HepG2 (cell line): Measurements from ENCODE around the gene NAMPT. TPM values are rescaled to one million over a fixed set of nuclear protein-coding genes. Genes with fewer than 3 reads are reported as not detected.
A peak's percentile ranks its signal among the peaks of the same experiment; 100 is the strongest.

Source experiments
- CC2D1A ChIP-seq: sonication (generic); formaldehyde crosslinking; IDR thresholded peaks from 2 replicates; pipeline ENCODE4 v1.8.1; 2023; ENCODE audit warnings: mild to moderate bottlenecking, missing genetic modification reagents
- CHD2 ChIP-seq: IDR thresholded peaks from 2 replicates; pipeline ENCODE4 v1.6.1; 2011; ENCODE audit warnings: low read depth, low read length, improper control_type of control experiment
- JUND ChIP-seq: sonication (generic); formaldehyde crosslinking; IDR thresholded peaks from 2 replicates; pipeline ENCODE4 v1.8.0; 2022; ENCODE audit warnings: mild to moderate bottlenecking, missing genetic modification reagents
- MAF1 ChIP-seq: sonication (generic); formaldehyde crosslinking; IDR thresholded peaks from 2 replicates; pipeline ENCODE4 v1.5.0; 2020; ENCODE audit warnings: missing genetic modification reagents, borderline replicate concordance
- PTBP1 ChIP-seq: fragments of 200-400 bp; formaldehyde crosslinking; IDR thresholded peaks from 2 replicates; pipeline ENCODE4 v1.6.1; 2018; ENCODE audit warnings: low read length, low read depth; ENCODE audit not compliant: poor library complexity, severe bottlenecking
- SRSF4 ChIP-seq: fragments of 200-400 bp; formaldehyde crosslinking; IDR thresholded peaks from one replicate; pipeline ENCODE4 v1.6.1; 2018; ENCODE audit warnings: mild to moderate bottlenecking, low read depth, low read length, moderate library complexity; ENCODE audit not compliant: poor library complexity, severe bottlenecking
- TBP ChIP-seq: sonication (generic); formaldehyde crosslinking; IDR thresholded peaks from 2 replicates; pipeline ENCODE4 v1.5.0; 2020; ENCODE audit warnings: missing genetic modification reagents
- THYN1 ChIP-seq: sonication (generic); formaldehyde crosslinking; IDR thresholded peaks from 2 replicates; pipeline ENCODE4 v1.8.1; 2023; ENCODE audit warnings: low read depth, mild to moderate bottlenecking, moderate library complexity, missing genetic modification reagents, borderline replicate concordance
- YEATS2 ChIP-seq: sonication (generic); formaldehyde crosslinking; IDR thresholded peaks from 2 replicates; pipeline ENCODE4 v1.4.0; 2020; ENCODE audit warnings: missing genetic modification reagents, borderline replicate concordance
- ZIK1 ChIP-seq: sonication (generic); formaldehyde crosslinking; IDR thresholded peaks from 2 replicates; pipeline ENCODE4 v1.5.0; 2020; ENCODE audit warnings: mild to moderate bottlenecking, low read depth, missing genetic modification reagents, borderline replicate concordance
- ZNF138 ChIP-seq: sonication (generic); formaldehyde crosslinking; IDR thresholded peaks from 2 replicates; pipeline ENCODE4 v1.5.0; 2020; ENCODE audit warnings: mild to moderate bottlenecking, low read depth, missing genetic modification reagents
- ZNF207 ChIP-seq: fragments of 450-650 bp; IDR thresholded peaks from 2 replicates; pipeline ENCODE4 v1.6.1; 2016; ENCODE audit warnings: antibody characterized with exemption, borderline replicate concordance
- ZNF333 ChIP-seq: sonication (generic); formaldehyde crosslinking; IDR thresholded peaks from 2 replicates; pipeline ENCODE4 v1.4.0; 2020; ENCODE audit warnings: mild to moderate bottlenecking, missing genetic modification reagents, borderline replicate concordance
- ZNF354B ChIP-seq: sonication (generic); formaldehyde crosslinking; IDR thresholded peaks from 2 replicates; pipeline ENCODE4 v1.8.0; 2022; ENCODE audit warnings: mild to moderate bottlenecking, missing genetic modification reagents
- ZNF367 ChIP-seq: sonication (generic); formaldehyde crosslinking; IDR thresholded peaks from 2 replicates; pipeline ENCODE4 v1.4.0; 2020; ENCODE audit warnings: missing genetic modification reagents, borderline replicate concordance
- ZNF562 ChIP-seq: sonication (generic); formaldehyde crosslinking; IDR thresholded peaks from 2 replicates; pipeline ENCODE4 v1.8.0; 2022; ENCODE audit warnings: missing genetic modification reagents, borderline replicate concordance
- ZNF776 ChIP-seq: sonication (generic); formaldehyde crosslinking; IDR thresholded peaks from 2 replicates; pipeline ENCODE4 v1.4.0; 2020; ENCODE audit warnings: mild to moderate bottlenecking, missing genetic modification reagents
- ZNF839 ChIP-seq: sonication (generic); formaldehyde crosslinking; IDR thresholded peaks from 2 replicates; pipeline ENCODE4 v1.4.0; 2020; ENCODE audit warnings: missing genetic modification reagents, mild to moderate bottlenecking, borderline replicate concordance
- polyA plus RNA-seq, 8 experiments: library from polyadenylated mRNA; depleted of rRNA in 3 of 8; stranded (reverse) in 7 of 8; unstranded in 1 of 8; fragments of >200 nt; fragmentation: Illumina TruSeq in 4 of 8; extraction: Trizol in 4 of 8; gene quantifications; 2 replicates each; pipeline versions ENCODE4 v1.2.1 to v1.2.3, GENCODE V29; 2011 to 2016; ENCODE audit warnings: low read depth in 4 of 8, missing spikeins in 1 of 8, mixed read lengths in 1 of 8; ENCODE audit not compliant: insufficient read depth in 1 of 8
- total RNA-seq, 5 experiments: library from RNA; depleted of rRNA; stranded (reverse); fragments of >200 nt; fragmentation: Illumina TruSeq; extraction: Trizol; gene quantifications; 2 replicates each; pipeline ENCODE4 v1.2.3, GENCODE V29; 2016; ENCODE audit warnings: low read depth in 1 of 5
- TF ChIP-seq, protein P1 (sequence below): sonication (generic); formaldehyde crosslinking; IDR thresholded peaks from 2 replicates; pipeline ENCODE4 v1.5.1; 2020; ENCODE audit warnings: mild to moderate bottlenecking, missing genetic modification reagents, moderate library complexity
- TF ChIP-seq, protein P2 (sequence below): sonication (generic); formaldehyde crosslinking; IDR thresholded peaks from 2 replicates; pipeline ENCODE4 v1.4.0; 2020; ENCODE audit warnings: missing genetic modification reagents
- TF ChIP-seq, protein P3 (sequence below): sonication (generic); formaldehyde crosslinking; conservative IDR thresholded peaks from 2 replicates; pipeline ENCODE4 v1.4.0; 2020; ENCODE audit warnings: missing genetic modification reagents
- TF ChIP-seq, protein P4 (sequence below): sonication (generic); formaldehyde crosslinking; conservative IDR thresholded peaks from 2 replicates; pipeline ENCODE4 v1.5.0; 2020; ENCODE audit warnings: missing genetic modification reagents

Gene NAMPT
- total and polyA plus RNA-seq, 2 of the 13 experiments (the other 11 are each of a cell fraction or from before 2014, with no cell fraction given) = 15.8 to 67.7 TPM

DNA sequence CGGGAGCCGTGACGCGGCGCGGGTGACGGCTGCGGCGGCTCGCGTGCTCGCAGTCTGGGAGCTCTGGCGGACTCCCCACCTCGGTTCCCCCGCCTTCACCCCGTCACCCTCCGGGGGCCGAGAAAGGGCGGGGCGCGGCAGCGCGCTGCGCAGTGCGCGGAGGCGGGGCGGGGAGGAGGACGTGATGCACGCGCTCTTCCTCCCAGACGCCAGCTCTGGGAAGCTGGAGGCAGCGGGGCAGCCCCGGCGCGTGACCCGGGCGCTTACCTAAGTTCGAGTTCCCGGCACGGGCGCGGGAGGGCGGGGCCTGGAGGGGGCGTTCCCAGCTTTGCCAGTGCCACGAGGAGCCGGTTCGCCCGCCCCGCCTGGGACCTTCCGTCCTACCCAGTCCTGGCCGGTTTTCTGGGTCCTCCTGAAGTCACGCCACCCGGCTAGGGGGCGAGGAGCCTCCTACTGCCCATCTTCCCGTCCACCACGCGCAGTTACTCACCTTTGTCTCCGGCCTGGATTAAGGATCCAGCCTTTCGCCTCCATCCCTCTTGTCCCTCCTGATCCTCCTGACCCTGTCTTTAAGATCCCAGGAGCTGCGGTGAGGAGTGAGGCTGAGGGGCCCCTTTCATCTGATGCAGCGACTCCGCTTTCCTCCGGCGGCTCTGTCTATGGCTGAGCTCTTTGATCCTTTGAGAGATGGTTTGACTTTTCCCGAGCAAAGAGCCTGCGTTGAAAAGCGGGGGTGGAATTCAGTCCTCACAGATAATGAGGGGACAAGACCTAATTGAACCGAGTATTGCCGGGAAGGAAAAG is 470 bp upstream of the NAMPT start (continued):
- TF ChIP-seq, protein P1, sequence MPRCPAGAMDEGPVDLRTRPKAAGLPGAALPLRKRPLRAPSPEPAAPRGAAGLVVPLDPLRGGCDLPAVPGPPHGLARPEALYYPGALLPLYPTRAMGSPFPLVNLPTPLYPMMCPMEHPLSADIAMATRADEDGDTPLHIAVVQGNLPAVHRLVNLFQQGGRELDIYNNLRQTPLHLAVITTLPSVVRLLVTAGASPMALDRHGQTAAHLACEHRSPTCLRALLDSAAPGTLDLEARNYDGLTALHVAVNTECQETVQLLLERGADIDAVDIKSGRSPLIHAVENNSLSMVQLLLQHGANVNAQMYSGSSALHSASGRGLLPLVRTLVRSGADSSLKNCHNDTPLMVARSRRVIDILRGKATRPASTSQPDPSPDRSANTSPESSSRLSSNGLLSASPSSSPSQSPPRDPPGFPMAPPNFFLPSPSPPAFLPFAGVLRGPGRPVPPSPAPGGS (CRISPR knock-in tag) = peak; percentile 97; the same call in 1 of the 2 replicates
- TF ChIP-seq, protein P2, sequence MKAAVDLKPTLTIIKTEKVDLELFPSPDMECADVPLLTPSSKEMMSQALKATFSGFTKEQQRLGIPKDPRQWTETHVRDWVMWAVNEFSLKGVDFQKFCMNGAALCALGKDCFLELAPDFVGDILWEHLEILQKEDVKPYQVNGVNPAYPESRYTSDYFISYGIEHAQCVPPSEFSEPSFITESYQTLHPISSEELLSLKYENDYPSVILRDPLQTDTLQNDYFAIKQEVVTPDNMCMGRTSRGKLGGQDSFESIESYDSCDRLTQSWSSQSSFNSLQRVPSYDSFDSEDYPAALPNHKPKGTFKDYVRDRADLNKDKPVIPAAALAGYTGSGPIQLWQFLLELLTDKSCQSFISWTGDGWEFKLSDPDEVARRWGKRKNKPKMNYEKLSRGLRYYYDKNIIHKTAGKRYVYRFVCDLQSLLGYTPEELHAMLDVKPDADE (CRISPR knock-in tag) = no peak
- TF ChIP-seq CC2D1A (CRISPR knock-in tag) = no peak
- no peak for TF ChIP-seq ZNF839 (CRISPR knock-in tag)
- no peak for TF ChIP-seq ZNF562
- no peak for TF ChIP-seq ZNF776 (CRISPR knock-in tag)
- TF ChIP-seq, protein P3, sequence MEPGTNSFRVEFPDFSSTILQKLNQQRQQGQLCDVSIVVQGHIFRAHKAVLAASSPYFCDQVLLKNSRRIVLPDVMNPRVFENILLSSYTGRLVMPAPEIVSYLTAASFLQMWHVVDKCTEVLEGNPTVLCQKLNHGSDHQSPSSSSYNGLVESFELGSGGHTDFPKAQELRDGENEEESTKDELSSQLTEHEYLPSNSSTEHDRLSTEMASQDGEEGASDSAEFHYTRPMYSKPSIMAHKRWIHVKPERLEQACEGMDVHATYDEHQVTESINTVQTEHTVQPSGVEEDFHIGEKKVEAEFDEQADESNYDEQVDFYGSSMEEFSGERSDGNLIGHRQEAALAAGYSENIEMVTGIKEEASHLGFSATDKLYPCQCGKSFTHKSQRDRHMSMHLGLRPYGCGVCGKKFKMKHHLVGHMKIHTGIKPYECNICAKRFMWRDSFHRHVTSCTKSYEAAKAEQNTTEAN (CRISPR knock-in tag) = peak; percentile 70
- no peak for TF ChIP-seq ZNF354B (CRISPR knock-in tag)
- no peak for TF ChIP-seq MAF1 (CRISPR knock-in tag)
- no peak for TF ChIP-seq JUND (CRISPR knock-in tag)
- TF ChIP-seq TBP (CRISPR knock-in tag) = no peak
- no peak for TF ChIP-seq ZNF207
- TF ChIP-seq CHD2 = no peak
- TF ChIP-seq ZNF367 (CRISPR knock-in tag) = no peak
- peak; percentile 22; the same call in 1 of the 2 replicates for TF ChIP-seq ZIK1
- no peak for TF ChIP-seq THYN1
- no peak for TF ChIP-seq ZNF333 (CRISPR knock-in tag)
- no peak for TF ChIP-seq SRSF4
- no peak for TF ChIP-seq ZNF138 (CRISPR knock-in tag)
- peak; percentile 54; the same call in 1 of the 2 replicates for TF ChIP-seq YEATS2 (CRISPR knock-in tag)
- TF ChIP-seq, protein P4, sequence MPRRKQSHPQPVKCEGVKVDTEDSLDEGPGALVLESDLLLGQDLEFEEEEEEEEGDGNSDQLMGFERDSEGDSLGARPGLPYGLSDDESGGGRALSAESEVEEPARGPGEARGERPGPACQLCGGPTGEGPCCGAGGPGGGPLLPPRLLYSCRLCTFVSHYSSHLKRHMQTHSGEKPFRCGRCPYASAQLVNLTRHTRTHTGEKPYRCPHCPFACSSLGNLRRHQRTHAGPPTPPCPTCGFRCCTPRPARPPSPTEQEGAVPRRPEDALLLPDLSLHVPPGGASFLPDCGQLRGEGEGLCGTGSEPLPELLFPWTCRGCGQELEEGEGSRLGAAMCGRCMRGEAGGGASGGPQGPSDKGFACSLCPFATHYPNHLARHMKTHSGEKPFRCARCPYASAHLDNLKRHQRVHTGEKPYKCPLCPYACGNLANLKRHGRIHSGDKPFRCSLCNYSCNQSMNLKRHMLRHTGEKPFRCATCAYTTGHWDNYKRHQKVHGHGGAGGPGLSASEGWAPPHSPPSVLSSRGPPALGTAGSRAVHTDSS (CRISPR knock-in tag) = no peak
- TF ChIP-seq PTBP1 = no peak
